ENCODE measurements around the gene ERMAP.

The ERMAP gene

DNA sequence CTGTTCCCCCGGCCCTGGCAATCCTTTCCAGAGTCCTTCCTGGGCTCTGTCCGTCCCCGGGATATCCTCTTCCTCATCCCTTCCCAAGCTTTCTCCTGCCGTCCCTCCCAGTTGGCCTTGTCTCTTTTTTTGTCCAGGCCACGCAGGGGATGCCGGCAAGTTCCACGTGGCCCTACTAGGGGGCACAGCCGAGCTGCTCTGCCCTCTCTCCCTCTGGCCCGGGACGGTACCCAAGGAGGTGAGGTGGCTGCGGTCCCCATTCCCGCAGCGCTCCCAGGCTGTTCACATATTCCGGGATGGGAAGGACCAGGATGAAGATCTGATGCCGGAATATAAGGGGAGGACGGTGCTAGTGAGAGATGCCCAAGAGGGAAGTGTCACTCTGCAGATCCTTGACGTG, 13.7 kb downstream of the ERMAP start:
- ATAC-seq: no peak
- TF ChIP-seq ESRRG (CRISPR knock-in tag; IDR thresholded peaks at IDR 0.05): no peak
- TF ChIP-seq ISL1 (CRISPR knock-in tag; IDR thresholded peaks at IDR 0.05): no peak
- no peak for TF ChIP-seq RARB (CRISPR knock-in tag; IDR thresholded peaks at IDR 0.05)
- no peak for TF ChIP-seq ZNF70 (CRISPR knock-in tag; IDR thresholded peaks at IDR 0.05)
- no peak for TF ChIP-seq TCF4 (CRISPR knock-in tag; IDR thresholded peaks at IDR 0.05; ENCODE audit: borderline replicate concordance)
- TF ChIP-seq ZNF565 (CRISPR knock-in tag; conservative IDR thresholded peaks at IDR 0.05; ENCODE audit: low read depth): no peak

DNA sequence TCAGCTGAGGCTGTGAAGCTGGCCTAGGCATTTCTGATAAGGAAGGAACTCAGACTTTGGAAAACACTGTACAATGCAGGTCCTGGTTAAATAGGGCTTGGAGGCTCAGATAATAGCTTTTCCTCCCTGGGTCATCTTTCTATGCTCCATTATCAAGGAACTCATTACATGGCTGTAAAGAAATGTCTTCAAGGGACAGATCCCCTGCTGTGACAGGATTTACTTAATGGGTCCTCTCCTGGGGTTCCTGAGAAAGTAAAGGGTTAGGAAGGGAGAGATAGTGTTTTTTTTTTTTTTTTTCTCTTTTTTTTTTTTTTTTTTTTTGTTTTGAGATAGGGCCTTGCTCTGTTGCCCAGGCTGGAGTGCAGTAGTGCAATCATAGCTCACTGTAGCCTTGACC, 14.4 kb downstream of the ERMAP start:
- TF ChIP-seq, protein P1, sequence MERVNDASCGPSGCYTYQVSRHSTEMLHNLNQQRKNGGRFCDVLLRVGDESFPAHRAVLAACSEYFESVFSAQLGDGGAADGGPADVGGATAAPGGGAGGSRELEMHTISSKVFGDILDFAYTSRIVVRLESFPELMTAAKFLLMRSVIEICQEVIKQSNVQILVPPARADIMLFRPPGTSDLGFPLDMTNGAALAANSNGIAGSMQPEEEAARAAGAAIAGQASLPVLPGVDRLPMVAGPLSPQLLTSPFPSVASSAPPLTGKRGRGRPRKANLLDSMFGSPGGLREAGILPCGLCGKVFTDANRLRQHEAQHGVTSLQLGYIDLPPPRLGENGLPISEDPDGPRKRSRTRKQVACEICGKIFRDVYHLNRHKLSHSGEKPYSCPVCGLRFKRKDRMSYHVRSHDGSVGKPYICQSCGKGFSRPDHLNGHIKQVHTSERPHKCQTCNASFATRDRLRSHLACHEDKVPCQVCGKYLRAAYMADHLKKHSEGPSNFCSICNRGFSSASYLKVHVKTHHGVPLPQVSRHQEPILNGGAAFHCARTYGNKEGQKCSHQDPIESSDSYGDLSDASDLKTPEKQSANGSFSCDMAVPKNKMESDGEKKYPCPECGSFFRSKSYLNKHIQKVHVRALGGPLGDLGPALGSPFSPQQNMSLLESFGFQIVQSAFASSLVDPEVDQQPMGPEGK (CRISPR knock-in tag; IDR thresholded peaks at IDR 0.05; ENCODE audit: borderline replicate concordance): no peak
- no peak for TF ChIP-seq ISL1 (CRISPR knock-in tag; IDR thresholded peaks at IDR 0.05)
- TF ChIP-seq ZNF565 (CRISPR knock-in tag; conservative IDR thresholded peaks at IDR 0.05; ENCODE audit: low read depth): no peak
- no peak for TF ChIP-seq BACH2 (CRISPR knock-in tag; IDR thresholded peaks at IDR 0.05; ENCODE audit: borderline replicate concordance)
- TF ChIP-seq RARB (CRISPR knock-in tag; IDR thresholded peaks at IDR 0.05): no peak
- TF ChIP-seq SNAI2 (CRISPR knock-in tag; IDR thresholded peaks at IDR 0.05): no peak
- TF ChIP-seq TOX (CRISPR knock-in tag; IDR thresholded peaks at IDR 0.05; ENCODE audit: borderline replicate concordance): no peak
- TF ChIP-seq, protein P2, sequence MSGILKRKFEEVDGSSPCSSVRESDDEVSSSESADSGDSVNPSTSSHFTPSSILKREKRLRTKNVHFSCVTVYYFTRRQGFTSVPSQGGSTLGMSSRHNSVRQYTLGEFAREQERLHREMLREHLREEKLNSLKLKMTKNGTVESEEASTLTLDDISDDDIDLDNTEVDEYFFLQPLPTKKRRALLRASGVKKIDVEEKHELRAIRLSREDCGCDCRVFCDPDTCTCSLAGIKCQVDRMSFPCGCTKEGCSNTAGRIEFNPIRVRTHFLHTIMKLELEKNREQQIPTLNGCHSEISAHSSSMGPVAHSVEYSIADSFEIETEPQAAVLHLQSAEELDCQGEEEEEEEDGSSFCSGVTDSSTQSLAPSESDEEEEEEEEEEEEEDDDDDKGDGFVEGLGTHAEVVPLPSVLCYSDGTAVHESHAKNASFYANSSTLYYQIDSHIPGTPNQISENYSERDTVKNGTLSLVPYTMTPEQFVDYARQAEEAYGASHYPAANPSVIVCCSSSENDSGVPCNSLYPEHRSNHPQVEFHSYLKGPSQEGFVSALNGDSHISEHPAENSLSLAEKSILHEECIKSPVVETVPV (CRISPR knock-in tag; IDR thresholded peaks at IDR 0.05): no peak
- TF ChIP-seq, protein P3, sequence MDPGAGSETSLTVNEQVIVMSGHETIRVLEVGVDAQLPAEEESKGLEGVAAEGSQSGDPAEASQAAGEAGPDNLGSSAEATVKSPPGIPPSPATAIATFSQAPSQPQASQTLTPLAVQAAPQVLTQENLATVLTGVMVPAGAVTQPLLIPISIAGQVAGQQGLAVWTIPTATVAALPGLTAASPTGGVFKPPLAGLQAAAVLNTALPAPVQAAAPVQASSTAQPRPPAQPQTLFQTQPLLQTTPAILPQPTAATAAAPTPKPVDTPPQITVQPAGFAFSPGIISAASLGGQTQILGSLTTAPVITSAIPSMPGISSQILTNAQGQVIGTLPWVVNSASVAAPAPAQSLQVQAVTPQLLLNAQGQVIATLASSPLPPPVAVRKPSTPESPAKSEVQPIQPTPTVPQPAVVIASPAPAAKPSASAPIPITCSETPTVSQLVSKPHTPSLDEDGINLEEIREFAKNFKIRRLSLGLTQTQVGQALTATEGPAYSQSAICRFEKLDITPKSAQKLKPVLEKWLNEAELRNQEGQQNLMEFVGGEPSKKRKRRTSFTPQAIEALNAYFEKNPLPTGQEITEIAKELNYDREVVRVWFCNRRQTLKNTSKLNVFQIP (CRISPR knock-in tag; IDR thresholded peaks at IDR 0.05; ENCODE audit: borderline replicate concordance, low read depth): no peak
- no peak for TF ChIP-seq ARNTL (CRISPR knock-in tag; IDR thresholded peaks at IDR 0.05; ENCODE audit: borderline replicate concordance, low read depth)
- no peak for TF ChIP-seq ZNF8 (CRISPR knock-in tag; IDR thresholded peaks at IDR 0.05)
- TF ChIP-seq ZC3H10 (CRISPR knock-in tag; IDR thresholded peaks at IDR 0.05): no peak
- no peak for ATAC-seq

DNA sequence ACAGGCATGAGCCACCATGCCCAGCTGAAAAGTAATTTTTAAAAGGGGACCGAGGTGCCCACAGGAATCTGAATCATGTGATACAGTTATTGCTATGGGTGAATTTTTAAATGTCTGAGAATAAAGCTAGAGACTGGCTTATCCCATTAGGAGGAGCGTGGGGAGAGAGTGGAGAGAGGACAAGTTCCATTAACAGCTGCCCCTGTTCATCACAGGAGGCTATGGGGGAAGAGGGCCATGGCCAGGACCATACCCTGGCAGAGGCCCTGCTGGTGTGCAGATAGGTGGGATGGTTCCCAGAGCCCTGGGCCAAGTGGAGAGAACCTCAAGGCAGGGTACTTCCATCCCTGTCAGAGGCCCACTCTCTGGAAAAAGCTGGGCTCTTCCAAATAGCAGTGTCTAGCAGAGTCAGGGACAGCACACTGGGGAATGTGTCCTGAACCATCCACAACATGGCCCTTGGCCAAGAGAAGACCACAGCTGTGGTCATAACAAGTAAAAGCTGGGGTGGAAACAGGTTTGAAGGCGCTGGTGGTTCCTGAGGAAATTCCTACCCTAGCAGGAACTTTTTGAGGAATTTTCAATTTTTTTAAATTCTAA, 15.8 kb downstream of the ERMAP start:
- TF ChIP-seq, protein P4, sequence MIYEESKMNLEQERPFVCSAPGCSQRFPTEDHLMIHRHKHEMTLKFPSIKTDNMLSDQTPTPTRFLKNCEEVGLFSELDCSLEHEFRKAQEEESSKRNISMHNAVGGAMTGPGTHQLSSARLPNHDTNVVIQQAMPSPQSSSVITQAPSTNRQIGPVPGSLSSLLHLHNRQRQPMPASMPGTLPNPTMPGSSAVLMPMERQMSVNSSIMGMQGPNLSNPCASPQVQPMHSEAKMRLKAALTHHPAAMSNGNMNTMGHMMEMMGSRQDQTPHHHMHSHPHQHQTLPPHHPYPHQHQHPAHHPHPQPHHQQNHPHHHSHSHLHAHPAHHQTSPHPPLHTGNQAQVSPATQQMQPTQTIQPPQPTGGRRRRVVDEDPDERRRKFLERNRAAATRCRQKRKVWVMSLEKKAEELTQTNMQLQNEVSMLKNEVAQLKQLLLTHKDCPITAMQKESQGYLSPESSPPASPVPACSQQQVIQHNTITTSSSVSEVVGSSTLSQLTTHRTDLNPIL (CRISPR knock-in tag; IDR thresholded peaks at IDR 0.05; ENCODE audit: low read depth): no peak
- TF ChIP-seq TOX (CRISPR knock-in tag; IDR thresholded peaks at IDR 0.05; ENCODE audit: borderline replicate concordance): no peak
- TF ChIP-seq ZNF70 (CRISPR knock-in tag; IDR thresholded peaks at IDR 0.05): no peak
- no peak for ATAC-seq

DNA sequence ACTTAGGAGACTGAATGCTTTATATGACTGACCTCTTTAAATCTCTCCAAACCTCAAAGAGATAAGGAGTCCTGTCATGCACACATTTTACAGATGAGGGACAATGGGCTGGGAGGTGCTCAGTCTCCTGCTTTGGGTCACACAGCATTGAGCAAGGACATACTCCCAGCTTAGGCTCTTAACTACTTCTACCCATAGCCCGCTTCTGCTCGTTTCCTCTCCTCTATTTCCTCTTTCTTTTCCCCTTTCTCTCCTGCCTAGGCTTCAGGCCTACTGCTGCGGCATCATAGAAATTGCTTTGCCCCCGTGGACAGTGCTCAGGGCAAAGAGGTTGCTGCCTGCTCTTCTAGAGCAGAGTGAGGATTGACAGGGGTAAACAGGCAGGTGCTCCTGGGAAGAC, 17.1 kb downstream of the ERMAP start:
- no peak for ATAC-seq
- TF ChIP-seq BACH2 (CRISPR knock-in tag; IDR thresholded peaks at IDR 0.05; ENCODE audit: borderline replicate concordance): no peak

DNA sequence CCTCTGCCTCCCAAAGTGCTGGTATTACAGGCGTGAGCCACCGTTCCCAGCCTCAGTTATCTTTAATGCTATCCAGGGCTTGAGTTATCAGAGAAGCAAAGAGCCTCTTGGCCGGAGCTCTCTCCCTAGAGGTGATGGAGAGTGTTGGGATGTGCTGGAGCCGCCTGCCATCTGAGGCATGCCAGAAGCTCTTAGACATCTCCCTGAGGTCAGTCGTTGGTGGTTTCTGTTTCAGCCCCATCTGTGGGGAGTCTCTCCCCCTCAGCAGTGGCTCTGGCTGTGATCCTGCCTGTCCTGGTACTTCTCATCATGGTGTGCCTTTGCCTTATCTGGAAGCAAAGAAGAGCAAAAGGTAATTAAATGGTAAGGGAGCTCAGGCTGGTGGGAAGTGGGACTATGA, 17.9 kb downstream of the ERMAP start:
- no peak for ATAC-seq
- TF ChIP-seq ZC3H10 (CRISPR knock-in tag; IDR thresholded peaks at IDR 0.05) (no peak), TCF4 (CRISPR knock-in tag; IDR thresholded peaks at IDR 0.05; ENCODE audit: borderline replicate concordance) (no peak), ISL1 (CRISPR knock-in tag; IDR thresholded peaks at IDR 0.05) (no peak), TOX (CRISPR knock-in tag; IDR thresholded peaks at IDR 0.05; ENCODE audit: borderline replicate concordance) (no peak), ZFP3 (CRISPR knock-in tag; IDR thresholded peaks at IDR 0.05) (no peak), BACH2 (CRISPR knock-in tag; IDR thresholded peaks at IDR 0.05; ENCODE audit: borderline replicate concordance) (no peak), ZNF70 (CRISPR knock-in tag; IDR thresholded peaks at IDR 0.05) (no peak)
- TF ChIP-seq, protein P2 (CRISPR knock-in tag; IDR thresholded peaks at IDR 0.05): no peak
- TF ChIP-seq, protein P5, sequence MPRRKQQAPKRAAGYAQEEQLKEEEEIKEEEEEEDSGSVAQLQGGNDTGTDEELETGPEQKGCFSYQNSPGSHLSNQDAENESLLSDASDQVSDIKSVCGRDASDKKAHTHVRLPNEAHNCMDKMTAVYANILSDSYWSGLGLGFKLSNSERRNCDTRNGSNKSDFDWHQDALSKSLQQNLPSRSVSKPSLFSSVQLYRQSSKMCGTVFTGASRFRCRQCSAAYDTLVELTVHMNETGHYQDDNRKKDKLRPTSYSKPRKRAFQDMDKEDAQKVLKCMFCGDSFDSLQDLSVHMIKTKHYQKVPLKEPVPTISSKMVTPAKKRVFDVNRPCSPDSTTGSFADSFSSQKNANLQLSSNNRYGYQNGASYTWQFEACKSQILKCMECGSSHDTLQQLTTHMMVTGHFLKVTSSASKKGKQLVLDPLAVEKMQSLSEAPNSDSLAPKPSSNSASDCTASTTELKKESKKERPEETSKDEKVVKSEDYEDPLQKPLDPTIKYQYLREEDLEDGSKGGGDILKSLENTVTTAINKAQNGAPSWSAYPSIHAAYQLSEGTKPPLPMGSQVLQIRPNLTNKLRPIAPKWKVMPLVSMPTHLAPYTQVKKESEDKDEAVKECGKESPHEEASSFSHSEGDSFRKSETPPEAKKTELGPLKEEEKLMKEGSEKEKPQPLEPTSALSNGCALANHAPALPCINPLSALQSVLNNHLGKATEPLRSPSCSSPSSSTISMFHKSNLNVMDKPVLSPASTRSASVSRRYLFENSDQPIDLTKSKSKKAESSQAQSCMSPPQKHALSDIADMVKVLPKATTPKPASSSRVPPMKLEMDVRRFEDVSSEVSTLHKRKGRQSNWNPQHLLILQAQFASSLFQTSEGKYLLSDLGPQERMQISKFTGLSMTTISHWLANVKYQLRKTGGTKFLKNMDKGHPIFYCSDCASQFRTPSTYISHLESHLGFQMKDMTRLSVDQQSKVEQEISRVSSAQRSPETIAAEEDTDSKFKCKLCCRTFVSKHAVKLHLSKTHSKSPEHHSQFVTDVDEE (CRISPR knock-in tag; IDR thresholded peaks at IDR 0.05): no peak
- TF ChIP-seq, protein P4 (CRISPR knock-in tag; IDR thresholded peaks at IDR 0.05; ENCODE audit: low read depth): no peak
- TF ChIP-seq, protein P3 (CRISPR knock-in tag; IDR thresholded peaks at IDR 0.05; ENCODE audit: borderline replicate concordance, low read depth): no peak
